Measurements from ENCODE around the gene RSRC1.
"Not testable (repeated sequence)": the region's sequence is repeated elsewhere in the genome, so short reads cannot be mapped to it uniquely, and the experiment has no call there.

Gene RSRC1

DNA sequence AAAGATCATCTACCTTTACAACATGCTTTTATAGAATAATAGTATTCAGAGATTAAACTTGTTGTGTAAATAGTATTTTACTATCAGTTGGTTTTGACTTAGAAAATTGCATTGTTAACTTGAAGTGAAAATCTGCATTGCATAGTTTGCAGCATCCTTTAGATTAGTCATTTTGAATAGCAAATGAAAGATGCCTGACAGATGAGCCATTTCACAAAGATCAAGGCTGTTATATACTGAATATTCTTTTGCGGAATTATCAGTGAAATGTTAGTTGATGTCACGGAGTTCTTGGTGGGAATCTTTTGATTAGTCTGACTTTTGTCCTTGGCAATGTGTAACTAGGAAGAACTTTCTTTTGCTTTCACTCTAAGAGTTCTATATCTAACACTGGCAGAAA, 24.5 kb downstream of the RSRC1 start:
- DNase-seq: no peak

DNA sequence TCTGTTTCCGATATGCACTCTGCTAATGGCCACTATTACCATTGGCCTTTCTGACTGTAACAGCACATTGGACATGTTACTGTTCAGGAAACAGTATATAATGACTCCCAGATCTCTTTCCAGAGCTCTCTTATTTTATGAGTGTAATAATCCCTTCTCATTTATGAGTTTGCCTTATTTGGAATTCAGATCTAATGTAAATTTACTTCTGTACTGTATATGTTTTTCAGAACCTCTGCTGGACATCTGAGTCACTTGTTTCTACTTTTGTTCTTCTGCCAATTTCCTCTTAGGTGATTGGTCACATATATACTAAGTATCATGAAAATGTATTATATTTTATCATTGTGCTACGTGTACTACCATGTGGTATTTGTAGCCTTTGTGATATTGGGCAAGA, 30.5 kb downstream of the RSRC1 start:
- DNase-seq: no peak

GRCh38 chr3:158148218-158148617, 38.3 kb downstream of the RSRC1 start:
- no peak for DNase-seq

DNA sequence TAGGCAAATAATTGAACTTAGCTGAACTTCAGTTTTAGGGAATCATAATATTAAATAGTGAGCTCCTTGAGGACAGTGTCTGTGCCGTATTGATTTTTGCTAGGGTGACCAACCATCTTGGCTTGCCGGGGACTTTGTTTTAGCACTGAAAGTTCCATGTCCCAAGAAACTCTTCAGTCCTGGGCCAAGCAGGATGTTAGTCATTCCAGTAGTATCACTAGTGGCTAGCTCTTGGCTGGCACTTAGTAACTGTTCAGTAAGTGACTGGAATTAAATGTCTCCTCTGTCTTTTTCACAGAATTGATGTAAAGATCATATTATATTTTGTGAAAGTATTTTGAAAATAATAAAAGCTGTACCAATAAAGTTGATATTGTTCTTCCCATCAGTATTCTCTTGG, 42.3 kb downstream of the RSRC1 start:
- no peak for DNase-seq

DNA sequence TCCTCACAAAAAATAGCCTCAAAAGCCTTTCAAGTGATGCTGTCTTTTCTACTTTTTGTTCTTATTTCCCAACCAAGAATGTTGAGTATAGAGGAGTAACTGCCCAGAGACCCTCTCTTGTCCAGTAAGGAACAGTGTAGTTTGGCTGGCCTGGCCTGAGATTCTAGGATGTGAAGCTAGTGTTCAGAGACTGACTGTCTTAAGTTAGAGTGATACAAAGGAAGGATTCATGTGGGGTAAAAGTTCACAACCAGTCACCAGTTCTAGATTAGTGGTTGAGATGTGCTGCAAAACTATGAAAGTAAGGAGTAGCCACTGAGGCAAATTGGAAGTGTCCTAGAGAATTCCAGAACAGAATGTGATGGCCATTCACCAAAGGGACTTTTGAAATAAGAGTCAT, 49.1 kb downstream of the RSRC1 start:
- DNase-seq: no peak

DNA sequence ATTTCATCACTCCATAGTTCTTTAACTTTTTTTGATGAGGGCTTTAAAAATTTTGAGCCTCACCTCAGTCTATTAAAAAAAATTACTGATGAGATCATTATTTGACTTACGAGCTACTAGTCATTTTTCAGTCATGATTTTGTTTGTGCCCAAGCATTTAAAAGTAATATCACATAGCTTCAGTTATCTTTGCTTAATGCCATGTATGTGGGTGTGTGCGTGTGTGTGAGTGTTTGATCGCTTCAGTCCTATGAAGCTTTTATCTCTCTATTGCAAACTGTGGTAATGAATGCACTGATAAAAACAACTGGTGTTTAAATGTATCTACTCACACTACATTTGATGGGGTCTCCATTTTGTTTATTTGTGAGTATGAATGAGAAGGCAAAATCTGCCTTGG, 49.8 kb downstream of the RSRC1 start:
- DNase-seq: peak; percentile 94

DNA sequence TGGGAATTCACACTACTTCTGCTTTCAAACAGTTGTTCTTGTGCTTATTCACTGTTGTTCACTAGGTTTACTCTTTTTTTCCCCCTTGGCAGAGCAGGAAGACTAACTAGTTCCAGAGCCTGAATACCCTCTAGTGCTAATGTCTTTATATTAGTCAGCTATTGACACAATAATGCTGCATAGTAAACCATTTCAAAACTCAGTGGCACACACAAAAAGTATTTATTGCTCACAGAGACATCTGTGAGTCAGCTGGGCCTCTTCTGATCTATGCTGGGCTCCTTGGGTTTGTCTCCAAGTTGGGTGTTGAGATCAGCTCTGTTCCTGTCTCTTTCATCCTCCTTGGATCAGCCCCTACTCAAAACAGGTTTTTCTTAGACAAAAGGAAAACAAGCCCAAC, 51.1 kb downstream of the RSRC1 start:
- no peak for DNase-seq

DNA sequence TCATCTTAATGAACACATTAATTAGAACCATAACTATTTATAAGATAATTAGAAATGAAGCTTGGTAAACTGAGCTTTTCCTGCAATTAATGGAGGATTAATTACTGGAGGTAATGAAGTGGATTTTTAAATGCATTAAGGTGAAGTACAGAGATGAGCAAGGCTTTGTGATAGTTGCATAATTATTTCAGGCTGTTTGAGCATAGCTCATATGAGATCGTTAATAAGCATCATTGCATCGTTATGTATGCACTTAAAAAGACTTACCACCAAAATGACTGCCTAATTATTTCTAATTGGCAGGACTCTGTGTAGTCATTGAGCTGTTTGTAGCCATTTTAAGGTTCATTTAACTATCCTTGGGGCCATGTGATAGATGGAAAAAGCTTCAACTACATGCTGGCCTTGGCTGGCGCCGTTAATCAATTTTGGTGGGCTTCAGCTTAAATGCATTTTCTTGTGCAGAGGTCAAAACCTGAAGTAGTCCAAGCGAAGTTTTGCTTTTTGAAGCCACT, 55.3 kb downstream of the RSRC1 start:
- DNase-seq: no peak

- no peak for DNase-seq
Observed at GRCh38 chr3:158165730-158166129, 55.8 kb downstream of the RSRC1 start.

GRCh38 chr3:158166223-158166622, 56.3 kb downstream of the RSRC1 start:
- no peak for DNase-seq

GRCh38 chr3:158167737-158168557, 58.1 kb downstream of the RSRC1 start:
- peak; percentile 95 for DNase-seq

GRCh38 chr3:158169091-158169491, 59.2 kb downstream of the RSRC1 start:
- DNase-seq: no peak

GRCh38 chr3:158181096-158181495, 71.2 kb downstream of the RSRC1 start:
- no peak for DNase-seq

GRCh38 chr3:158185711-158186110, 75.8 kb downstream of the RSRC1 start:
- DNase-seq: no peak

GRCh38 chr3:158200955-158201354, 91.1 kb downstream of the RSRC1 start:
- peak; percentile 6 for DNase-seq

DNA sequence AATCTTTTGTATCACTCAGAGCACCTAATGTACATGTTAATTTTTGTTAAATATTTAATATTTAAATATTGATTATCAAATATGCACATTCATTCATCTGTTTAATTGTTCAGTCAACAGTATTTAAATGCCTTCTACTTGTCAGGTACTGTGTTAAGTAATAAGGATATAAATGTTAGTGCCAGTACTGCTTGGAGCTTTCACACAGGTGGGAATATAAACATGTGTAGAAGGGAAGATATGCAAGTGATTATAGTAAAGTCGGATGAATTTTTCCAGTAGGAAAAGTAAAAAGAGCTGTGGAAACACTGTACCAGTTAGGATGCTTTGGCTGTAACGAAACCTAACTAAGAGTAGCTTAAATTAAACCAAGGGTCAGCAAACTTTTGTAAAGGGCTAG, 95.4 kb downstream of the RSRC1 start:
- DNase-seq: no peak

DNA sequence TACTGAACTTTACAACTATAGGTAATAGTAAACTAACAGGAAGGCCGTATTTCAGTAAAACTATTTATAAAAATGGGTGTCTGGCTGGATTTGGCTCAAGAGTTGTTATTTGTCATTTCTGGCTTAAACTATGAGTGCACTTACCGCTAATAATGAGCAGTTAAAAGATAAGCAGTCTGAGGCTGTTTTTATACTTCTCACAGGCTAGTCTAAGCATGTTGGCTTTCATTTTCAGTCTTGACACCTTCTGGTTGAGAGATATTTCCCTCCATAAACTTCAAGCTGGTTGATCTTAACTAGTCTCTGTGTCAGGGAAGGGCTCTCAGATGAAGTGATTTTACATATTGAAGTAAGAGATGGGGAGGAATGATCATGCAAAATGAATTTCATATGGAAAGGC, 96.1 kb downstream of the RSRC1 start:
- DNase-seq: no peak

DNA sequence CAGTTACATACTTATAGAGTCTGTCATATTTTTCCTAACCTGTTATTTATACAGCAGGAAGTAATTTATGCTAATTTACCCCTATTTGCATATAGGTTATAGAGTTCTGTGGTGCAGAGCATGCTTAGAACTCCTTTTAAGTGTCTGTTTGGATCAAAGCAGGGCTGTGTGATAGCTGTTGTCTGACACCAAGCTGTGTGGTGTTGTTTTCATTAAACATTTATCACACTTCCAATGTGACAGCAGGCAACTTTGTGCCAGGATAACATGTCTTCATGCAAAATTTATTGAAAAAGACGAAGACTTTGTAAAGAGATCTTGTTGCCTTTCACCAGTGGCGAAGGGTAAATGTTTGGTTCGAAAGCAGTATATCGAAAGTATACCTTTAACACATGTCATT, 100.2 kb downstream of the RSRC1 start:
- DNase-seq: no peak

DNA sequence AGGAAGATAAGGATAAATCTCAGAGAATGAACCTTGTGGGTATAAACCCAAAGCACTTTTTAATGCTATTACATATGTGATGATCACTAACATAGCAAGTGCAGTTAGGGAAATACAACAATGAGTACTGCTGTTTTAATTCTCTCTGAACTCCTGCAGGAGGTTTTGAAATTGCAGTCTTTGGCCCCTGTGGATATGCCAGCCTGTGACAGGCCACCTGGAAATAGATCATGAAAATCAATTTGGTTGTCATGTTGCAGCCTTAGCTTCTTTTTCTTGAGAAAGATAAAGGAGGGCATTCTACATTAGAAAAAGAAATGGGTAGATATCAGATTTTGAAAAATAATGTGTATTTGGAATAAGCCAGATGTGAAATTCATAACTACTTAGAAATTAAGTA, 103.6 kb downstream of the RSRC1 start:
- DNase-seq: no peak

- no peak for DNase-seq
Observed at GRCh38 chr3:158217992-158218391, 108.1 kb downstream of the RSRC1 start.

DNA sequence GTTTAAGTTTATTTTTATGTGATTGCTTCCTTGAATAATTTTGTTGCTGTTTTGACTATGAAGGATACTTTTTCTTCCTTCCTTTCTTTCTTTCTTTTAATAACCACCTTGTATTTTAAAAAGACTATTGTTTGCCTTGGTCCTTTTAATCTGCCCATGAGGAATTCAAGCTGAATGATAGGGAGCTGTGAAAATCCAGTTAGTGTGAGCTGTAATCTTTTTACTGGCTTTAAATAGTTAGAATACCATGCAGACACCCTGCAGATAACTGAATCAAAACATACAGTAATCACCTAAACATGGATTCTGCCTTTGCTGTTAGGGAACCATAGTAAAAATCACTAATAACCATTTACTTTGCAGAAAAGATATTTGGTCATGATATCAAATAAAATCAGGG, 110.7 kb downstream of the RSRC1 start:
- no peak for DNase-seq

GRCh38 chr3:158221426-158221825, 111.5 kb downstream of the RSRC1 start:
- no peak for DNase-seq

DNA sequence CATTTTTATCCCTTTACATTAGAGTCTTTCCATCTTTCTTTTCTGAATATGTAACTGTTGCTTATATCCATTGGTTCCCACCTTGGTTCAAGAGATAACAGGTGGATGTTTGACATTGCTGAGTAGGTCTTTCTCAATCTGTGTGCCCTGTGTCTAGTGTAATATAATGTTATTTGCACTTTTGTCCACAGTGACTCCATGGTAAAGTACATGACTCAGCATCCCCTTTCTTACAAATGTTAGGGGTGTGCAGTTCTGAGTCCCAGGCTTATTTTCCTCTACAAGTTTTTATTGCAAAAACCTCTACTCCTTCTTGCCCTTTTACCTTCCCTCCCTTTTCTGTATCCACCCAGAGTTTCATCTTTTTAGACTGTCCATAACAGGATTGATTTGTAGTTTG, 116.5 kb downstream of the RSRC1 start:
- no peak for DNase-seq

- not testable (repeated sequence) for DNase-seq
Observed at GRCh38 chr3:158228942-158229341, 119.1 kb downstream of the RSRC1 start.

DNA sequence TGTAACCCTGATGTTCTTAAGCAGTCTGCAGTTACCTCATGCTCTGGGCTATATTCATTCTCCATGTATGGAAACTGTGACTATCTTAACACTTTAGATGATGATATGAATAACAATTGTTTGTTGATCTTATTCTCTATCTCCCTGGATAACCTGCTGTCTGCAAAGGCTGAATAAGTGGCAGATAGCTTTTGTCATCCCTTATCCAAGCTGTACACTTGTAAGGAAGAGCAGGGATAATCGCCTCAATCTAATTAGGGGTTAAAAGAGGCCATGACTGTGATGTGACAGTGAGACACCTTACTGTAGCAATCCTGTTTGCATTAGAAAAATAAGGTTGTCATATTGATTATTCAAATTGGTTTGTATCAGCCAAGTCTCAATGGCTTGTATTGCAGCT, 123.9 kb downstream of the RSRC1 start:
- DNase-seq: no peak
